Muscle of leg (tissue), 11 donors: ENCODE results near the gene MGRN1. TPM values are rescaled to one million over a fixed set of nuclear protein-coding genes. Genes with fewer than 3 reads are reported as not detected.

Experiments used
- DNase-seq: peaks from one replicate; pipeline ENCODE4 v3.0.0; 2013
- H3K27ac ChIP-seq: one replicate; pipeline ENCODE4 v1.5.1; 2013; ENCODE audit warnings: mild to moderate bottlenecking, low read length, control low read depth
- H3K27me3 ChIP-seq: one replicate; pipeline ENCODE4 v1.6.1; 2013; ENCODE audit warnings: low read length; ENCODE audit not compliant: control insufficient read depth, insufficient read depth
- H3K36me3 ChIP-seq: one replicate; pipeline ENCODE4 v1.6.1; 2013; ENCODE audit warnings: low read length; ENCODE audit not compliant: control insufficient read depth, insufficient read depth
- H3K4me1 ChIP-seq: one replicate; pipeline ENCODE4 v1.6.1; 2013; ENCODE audit warnings: low read length; ENCODE audit not compliant: control insufficient read depth, insufficient read depth
- H3K4me3 ChIP-seq: one replicate; pipeline ENCODE4 v1.5.1; 2013; ENCODE audit warnings: low read length, control low read depth
- H3K9me3 ChIP-seq: replicated peaks from 2 replicates; pipeline ENCODE4 v1.6.1; 2013; ENCODE audit warnings: low read depth, low read length; ENCODE audit not compliant: control insufficient read depth
- WGBS: methylation state at CpG from one replicate; pipeline ENCODE4 v1.1.5; 2013; ENCODE audit warnings: missing lambda C conversion rate; ENCODE audit not compliant: insufficient coverage; 5-methylcytosine and 5-hydroxymethylcytosine counted together
- polyA plus RNA-seq, 8 donors: library from polyadenylated mRNA; unstranded; fragments of 120-200 nt; gene quantifications; one replicate each; pipeline versions ENCODE4 v1.2.1 to v1.2.3, GENCODE V29; 2013; ENCODE audit warnings: inconsistent platforms in 1 of 8, low replicate concordance in 1 of 8; ENCODE audit not compliant: insufficient read length in 8 of 8, insufficient read depth in 1 of 8
- total RNA-seq: library from RNA; stranded (reverse); fragments of 120-200 nt; gene quantifications from one replicate; pipeline ENCODE4 v1.2.4, GENCODE V29; 2013

MGRN1 gene
- total and polyA plus RNA-seq, 9 donors = 15.9 to 50.7 (median 37.2) TPM

- no peak for DNase-seq
- Histone ChIP-seq H3K4me1 (peaks cover 22% of the 10 kb centered on the region), H3K27me3 (no peaks in the 10 kb centered on the region), H3K9me3 (no peaks in the 10 kb centered on the region), H3K36me3 (peaks cover 74% of the 10 kb centered on the region), H3K4me3 (no peak overlapping the region), H3K27ac (no peak overlapping the region)
- WGBS = 90% methylated on average over 29 of the region's 39 CpGs
Observed at GRCh38 chr16:4687946-4688673, 63.5 kb downstream of the MGRN1 start.

- H3K27ac ChIP-seq = no peak overlapping the region
Observed at GRCh38 chr16:4688674-4689045, 64.0 kb downstream of the MGRN1 start.

GRCh38 chr16:4689091-4689671 is 64.6 kb downstream of the MGRN1 start:
- H3K9me3 ChIP-seq = no peaks in the 10 kb centered on the region
- H3K4me3 ChIP-seq = no peak overlapping the region
- peaks cover 63% of the 10 kb centered on the region for H3K36me3 ChIP-seq
- H3K4me1 ChIP-seq = peaks cover 22% of the 10 kb centered on the region
- H3K27ac ChIP-seq = no peak overlapping the region
- no peak for DNase-seq
- no peaks in the 10 kb centered on the region for H3K27me3 ChIP-seq
- WGBS = 82% methylated on average over 20 of the region's 21 CpGs

More at GRCh38 chr16:4688674-4689045, 64.0 kb downstream of the MGRN1 start:
- DNase-seq = no peak
- Histone ChIP-seq H3K27me3 (no peaks in the 10 kb centered on the region), H3K36me3 (peaks cover 68% of the 10 kb centered on the region), H3K4me3 (no peak overlapping the region), H3K9me3 (no peaks in the 10 kb centered on the region), H3K4me1 (peaks cover 22% of the 10 kb centered on the region)
- WGBS = 87% methylated on average over 19 of the region's 22 CpGs

GRCh38 chr16:4689864-4690704 is 65.5 kb downstream of the MGRN1 start:
- WGBS = 76% methylated on average over 29 of the region's 31 CpGs
- peaks cover 30% of the 10 kb centered on the region for H3K4me1 ChIP-seq
- peak; percentile 15 for DNase-seq
- peaks cover 56% of the 10 kb centered on the region for H3K36me3 ChIP-seq
- H3K9me3 ChIP-seq = no peaks in the 10 kb centered on the region
- H3K27ac ChIP-seq = no peak overlapping the region
- H3K27me3 ChIP-seq = no peaks in the 10 kb centered on the region
- H3K4me3 ChIP-seq = no peak overlapping the region

GRCh38 chr16:4690946-4691665 is 66.5 kb downstream of the MGRN1 start:
- no peak overlapping the region for H3K4me3 ChIP-seq
- peaks cover 57% of the 10 kb centered on the region for H3K36me3 ChIP-seq
- WGBS = 69% methylated on average over 19 of the region's 19 CpGs
- H3K27ac ChIP-seq = no peak overlapping the region
- no peaks in the 10 kb centered on the region for H3K27me3 ChIP-seq
- peaks cover 40% of the 10 kb centered on the region for H3K4me1 ChIP-seq
- H3K9me3 ChIP-seq = no peaks in the 10 kb centered on the region
- peak; percentile 13 for DNase-seq

GRCh38 chr16:4691666-4692412 is 67.2 kb downstream of the MGRN1 start:
- DNase-seq = peak; percentile 25
- Histone ChIP-seq H3K27me3 (no peaks in the 10 kb centered on the region), H3K4me3 (no peak overlapping the region), H3K27ac (no peak overlapping the region), H3K9me3 (no peaks in the 10 kb centered on the region), H3K4me1 (peaks cover 42% of the 10 kb centered on the region), H3K36me3 (peaks cover 56% of the 10 kb centered on the region)
- 86% methylated on average over 14 of the region's 20 CpGs for WGBS

- peak overlapping the region; percentile 65 for H3K4me3 ChIP-seq
- WGBS = 10% methylated on average over 26 of the region's 31 CpGs
- no peaks in the 10 kb centered on the region for H3K27me3 ChIP-seq
- H3K36me3 ChIP-seq = peaks cover 58% of the 10 kb centered on the region
- peak overlapping the region; percentile 78 for H3K27ac ChIP-seq
- peaks cover 42% of the 10 kb centered on the region for H3K4me1 ChIP-seq
- H3K9me3 ChIP-seq = no peaks in the 10 kb centered on the region
- DNase-seq = peak; percentile 35
Observed at GRCh38 chr16:4692460-4693295, 68.1 kb downstream of the MGRN1 start.

- H3K27ac ChIP-seq = peak within 1 kb of the TSS; percentile 78
- no peaks in the 10 kb centered on the region for H3K9me3 ChIP-seq
- peak within 1 kb of the TSS; percentile 83 for H3K4me3 ChIP-seq
- WGBS = under 1% methylated on average over 91 of the region's 91 CpGs
- H3K27me3 ChIP-seq = no peaks in the 10 kb centered on the region
- peaks cover 42% of the 10 kb centered on the region for H3K4me1 ChIP-seq
- H3K36me3 ChIP-seq = peaks cover 58% of the 10 kb centered on the region
- DNase-seq = peak; percentile 99
Observed at GRCh38 chr16:4693296-4693955, 68.8 kb downstream of the MGRN1 start, which contains the start of gene NUDT16L1. NUDT16L1 (plus strand) TSS chr16:4693562; CDS start chr16:4693727, 165 bp downstream.
